Right lung (tissue), 5 donors: ENCODE measurements around the gene ANAPC7. TPM values are rescaled to one million over a fixed set of nuclear protein-coding genes. Genes with fewer than 3 reads are reported as not detected.
"Not testable (repeated sequence)": the region's sequence is repeated elsewhere in the genome, so short reads cannot be mapped to it uniquely, and the experiment has no call there.

ENCODE experiments used
- DNase-seq, 2 donors: peaks; one replicate each; pipeline ENCODE4 v3.0.0-alpha.2; 2013
- polyA plus RNA-seq, 5 donors: library from polyadenylated mRNA; unstranded; fragments of 120-200 nt; gene quantifications; one replicate each; pipeline versions ENCODE4 v1.2.1 to v1.2.3, GENCODE V29; 2013; ENCODE audit warnings: inconsistent platforms in 1 of 5, low replicate concordance in 1 of 5; ENCODE audit not compliant: insufficient read length in 5 of 5, insufficient read depth in 1 of 5

Gene ANAPC7
- polyA plus RNA-seq, 5 donors, result 72.8 to 98.7 (median 86.4) TPM

- DNase-seq, result no peak
Measured at GRCh38 chr12:110349514-110350151, 53.9 kb downstream of the ANAPC7 start.

- DNase-seq, result no peak
Measured at GRCh38 chr12:110349096-110349495, 54.4 kb downstream of the ANAPC7 start.

DNA sequence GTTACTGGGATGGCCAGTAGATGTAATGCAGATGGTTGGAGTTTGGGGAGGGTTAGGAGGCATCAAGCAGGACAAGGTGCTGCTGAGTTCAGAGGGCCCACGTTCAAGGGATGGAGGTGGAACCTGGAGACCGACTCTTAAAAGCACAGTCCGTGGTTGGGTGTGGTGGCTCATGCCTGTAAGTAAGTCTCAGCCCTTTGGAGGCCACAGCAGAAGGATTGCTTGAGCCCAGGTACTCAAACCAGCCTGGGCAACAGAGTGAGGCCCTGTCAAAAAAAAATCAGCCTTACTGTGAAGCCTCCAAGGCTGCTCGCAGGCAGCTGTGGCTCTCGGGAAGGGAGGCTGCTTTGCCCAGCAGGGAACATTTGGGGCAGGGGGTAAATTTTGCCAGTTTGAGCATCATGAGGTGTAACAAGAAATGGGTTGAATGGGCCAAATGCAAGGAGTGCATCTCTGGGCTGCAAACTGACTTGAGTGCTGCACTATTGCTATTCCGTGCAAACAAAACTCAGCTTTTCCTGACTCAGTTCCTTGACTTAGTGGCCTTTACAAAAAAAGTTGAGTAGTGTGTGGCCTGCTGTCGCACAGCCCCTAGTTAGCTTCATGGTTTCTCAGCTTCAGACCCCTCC is 55.0 kb downstream of the ANAPC7 start:
- DNase-seq, result no peak

DNA sequence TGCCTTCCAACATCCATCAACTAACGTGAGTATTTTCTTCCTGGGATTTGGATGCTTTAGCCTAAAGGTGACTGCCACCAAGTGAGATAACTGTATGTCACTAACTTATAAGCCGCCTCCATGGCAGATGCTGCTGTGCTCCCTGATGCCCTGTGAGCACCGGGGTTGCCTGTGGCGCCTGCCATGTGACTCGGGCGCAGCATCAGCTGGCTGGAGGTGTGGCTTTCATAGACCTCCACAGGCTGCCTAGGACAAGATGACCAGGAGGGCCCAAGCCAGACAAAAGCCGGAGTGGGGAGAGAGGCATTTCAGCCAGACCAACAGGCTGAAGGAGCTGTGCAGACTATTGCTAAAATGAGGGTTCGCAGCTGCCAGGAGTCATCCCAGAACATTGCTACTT is 55.7 kb downstream of the ANAPC7 start:
- DNase-seq, result no peak

- no peak for DNase-seq
Measured at GRCh38 chr12:110345963-110346362, 57.5 kb downstream of the ANAPC7 start.

DNA sequence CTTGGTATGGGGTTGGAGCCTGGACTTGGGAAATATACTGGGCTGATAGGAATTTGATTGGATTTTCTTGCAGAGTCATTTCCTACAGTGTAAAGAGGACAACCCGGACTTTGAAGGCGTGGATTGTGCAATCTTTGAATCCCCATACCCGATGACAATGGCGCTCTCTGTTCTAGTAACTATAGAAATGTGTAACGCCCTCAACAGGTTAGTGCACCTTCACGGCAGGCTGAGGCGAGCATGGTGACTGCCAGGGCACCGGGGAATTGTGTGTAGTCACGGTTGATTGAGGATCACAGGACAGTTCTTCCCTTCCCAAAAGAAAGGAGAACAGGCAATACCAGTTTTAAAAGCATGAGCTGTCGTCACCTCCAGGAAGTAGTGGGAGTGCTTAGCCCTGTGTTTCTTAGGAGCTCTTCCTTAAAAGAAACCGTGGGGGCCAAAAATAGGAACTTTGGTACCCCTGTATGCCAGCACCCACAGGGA is 58.3 kb downstream of the ANAPC7 start:
- no peak for DNase-seq

DNA sequence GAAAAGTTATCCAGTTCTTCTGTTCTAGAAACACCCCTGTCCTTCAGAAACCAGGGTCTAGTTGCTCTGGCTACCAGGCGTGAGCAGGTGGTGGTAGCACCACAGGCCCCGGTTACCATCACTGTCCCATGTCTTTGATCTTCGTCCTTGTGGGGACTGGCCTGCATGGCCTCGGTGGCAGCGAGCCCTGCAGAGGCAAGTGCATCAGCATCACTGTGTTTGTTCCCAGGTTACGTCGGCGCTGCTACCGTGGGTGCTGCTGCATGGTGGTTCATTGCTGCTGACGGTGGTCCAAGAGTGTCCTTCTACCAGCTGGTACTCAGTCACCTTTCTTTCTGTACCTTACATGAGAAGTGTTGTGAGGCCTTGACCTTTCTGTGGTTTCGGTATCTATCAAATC is 58.9 kb downstream of the ANAPC7 start:
- DNase-seq, result no peak

DNA sequence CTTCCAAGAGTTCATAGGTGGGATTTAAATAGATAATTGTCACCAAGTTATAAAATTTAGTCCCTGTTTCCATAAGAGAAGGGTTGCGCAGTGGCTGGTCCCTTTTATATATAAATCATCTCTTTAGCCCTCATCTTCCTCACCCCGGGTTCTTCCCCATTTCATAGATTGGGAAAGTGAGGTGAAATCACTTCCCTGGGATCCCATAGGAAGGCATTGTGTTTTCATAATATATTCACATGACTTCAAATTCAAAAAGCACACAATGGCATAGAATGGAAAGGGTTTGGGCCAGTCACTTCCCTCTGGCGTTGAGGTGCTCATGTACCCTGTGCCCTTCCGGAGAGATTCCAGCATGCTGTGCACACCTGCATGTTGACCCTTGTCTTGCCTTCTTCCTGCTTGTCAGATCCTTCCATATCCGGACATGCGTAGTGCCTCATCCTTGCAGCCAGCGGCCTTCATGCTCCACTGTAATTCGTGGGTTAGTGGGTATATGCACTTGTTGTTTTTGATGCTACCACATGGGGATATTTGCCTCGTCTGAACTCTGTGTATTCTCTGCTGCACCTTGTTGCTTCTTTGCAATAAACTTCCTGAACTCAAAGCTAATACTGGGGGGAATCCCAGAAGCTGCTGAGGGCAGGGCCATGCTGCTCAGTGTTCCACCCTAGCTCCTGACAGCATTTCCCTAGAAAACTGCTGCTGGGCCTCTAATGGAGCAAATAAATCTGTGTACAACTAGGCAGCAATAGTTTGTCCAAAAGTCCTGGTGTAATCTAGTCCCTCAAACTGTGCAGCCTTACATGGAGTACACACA is 59.6 kb downstream of the ANAPC7 start:
- no peak for DNase-seq

GRCh38 chr12:110343114-110343513 is 60.4 kb downstream of the ANAPC7 start:
- DNase-seq, result no peak

GRCh38 chr12:110342157-110342556 is 61.4 kb downstream of the ANAPC7 start:
- no peak for DNase-seq

DNA sequence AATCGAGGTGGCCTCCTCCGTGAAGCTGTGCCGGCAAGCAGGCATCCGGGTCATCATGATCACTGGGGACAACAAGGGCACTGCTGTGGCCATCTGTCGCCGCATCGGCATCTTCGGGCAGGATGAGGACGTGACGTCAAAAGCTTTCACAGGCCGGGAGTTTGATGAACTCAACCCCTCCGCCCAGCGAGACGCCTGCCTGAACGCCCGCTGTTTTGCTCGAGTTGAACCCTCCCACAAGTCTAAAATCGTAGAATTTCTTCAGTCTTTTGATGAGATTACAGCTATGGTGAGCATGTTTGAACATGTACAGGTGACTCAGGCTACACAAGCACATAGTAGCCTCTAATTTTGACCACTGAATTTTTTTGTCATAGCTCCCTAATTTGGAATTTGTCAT is 62.8 kb downstream of the ANAPC7 start:
- DNase-seq, result no peak

DNA sequence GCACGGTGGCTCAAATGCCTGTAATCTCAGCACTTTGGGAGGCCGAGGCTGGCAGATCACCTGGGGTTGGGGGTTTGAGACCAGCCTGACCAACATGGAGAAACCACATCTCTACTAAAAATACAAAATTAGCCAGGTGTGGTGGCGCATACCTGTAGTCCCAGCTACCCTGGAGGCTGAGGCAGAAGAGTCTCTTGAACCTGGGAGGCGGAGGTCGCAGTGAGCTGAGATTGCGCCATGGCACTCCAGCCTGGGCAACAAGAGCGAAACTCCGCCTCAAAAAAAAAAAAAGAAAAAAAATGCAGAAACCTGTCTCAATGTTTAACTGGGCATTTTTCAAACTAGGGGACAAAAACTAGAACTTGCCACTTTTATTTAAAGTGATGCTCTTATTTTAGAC is 63.2 kb downstream of the ANAPC7 start:
- not testable (repeated sequence) for DNase-seq

DNA sequence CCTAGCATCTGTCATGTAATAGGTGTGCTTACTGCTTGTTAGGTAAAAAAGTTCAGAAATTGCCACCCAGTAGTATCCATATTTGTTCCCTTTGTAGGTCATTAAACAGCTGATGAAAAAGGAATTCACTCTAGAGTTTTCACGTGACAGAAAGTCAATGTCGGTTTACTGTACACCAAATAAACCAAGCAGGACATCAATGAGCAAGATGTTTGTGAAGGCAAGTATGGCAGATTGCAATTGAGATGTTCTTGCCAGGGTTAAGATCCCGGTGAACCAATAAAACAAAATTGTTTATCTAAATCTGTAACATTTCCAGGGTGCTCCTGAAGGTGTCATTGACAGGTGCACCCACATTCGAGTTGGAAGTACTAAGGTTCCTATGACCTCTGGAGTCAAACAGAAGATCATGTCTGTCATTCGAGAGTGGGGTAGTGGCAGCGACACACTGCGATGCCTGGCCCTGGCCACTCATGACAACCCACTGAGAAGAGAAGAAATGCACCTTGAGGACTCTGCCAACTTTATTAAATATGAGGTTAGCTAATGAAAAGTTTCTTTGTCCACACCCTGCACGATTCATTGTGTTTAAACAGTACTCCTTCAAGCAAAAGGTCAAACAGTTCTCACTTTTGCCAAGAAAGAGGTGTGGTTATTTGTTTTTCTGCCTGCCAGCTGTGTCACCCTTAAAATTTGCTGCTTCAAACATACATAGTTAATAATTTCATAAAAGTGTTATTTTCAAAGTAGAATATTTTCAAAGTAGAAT is 64.1 kb downstream of the ANAPC7 start:
- no peak for DNase-seq

- no peak for DNase-seq
Measured at GRCh38 chr12:110338754-110339153, 64.8 kb downstream of the ANAPC7 start.

- DNase-seq, result no peak
Measured at GRCh38 chr12:110337912-110338710, 65.4 kb downstream of the ANAPC7 start.

- no peak for DNase-seq
Measured at GRCh38 chr12:110335481-110336045, 67.9 kb downstream of the ANAPC7 start.

DNA sequence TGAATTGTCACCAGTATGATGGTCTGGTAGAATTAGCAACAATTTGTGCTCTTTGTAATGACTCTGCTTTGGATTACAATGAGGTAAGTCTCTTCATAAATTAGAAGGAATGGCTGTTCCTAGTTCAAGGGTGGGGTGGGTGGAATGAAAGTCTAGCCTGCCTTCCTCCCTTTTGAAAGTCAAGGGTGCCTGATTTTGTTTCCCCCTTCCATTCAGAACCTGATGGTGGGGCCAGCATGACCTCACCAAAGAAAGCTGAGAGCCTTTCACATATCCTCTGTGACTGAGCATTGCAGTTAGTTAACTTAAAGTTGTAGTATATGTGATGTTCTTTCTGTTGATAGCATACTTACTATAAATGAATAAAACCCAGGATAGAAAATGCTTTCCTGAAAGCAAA is 70.3 kb downstream of the ANAPC7 start:
- DNase-seq, result no peak

DNA sequence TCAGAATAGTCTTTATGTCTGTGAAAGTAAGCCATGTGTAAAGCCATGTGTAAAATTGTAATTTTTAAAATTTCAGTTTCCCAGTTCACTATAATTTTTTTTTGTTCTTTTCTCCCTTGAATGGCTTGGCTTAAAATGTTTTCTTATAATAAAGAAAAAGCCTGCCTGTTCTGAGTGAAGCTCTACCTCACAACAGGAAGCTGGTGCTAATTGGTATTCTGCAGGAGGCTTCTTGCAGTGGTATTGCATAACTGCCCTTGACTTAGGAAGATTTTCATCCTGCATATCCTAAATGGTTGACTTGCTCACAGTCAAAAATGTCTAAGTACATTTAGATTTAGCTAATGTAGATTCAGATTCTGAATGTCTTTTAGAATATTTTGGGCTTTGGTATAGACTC is 73.0 kb downstream of the ANAPC7 start:
- no peak for DNase-seq

- no peak for DNase-seq
Measured at GRCh38 chr12:110330124-110330523, 73.4 kb downstream of the ANAPC7 start.

DNA sequence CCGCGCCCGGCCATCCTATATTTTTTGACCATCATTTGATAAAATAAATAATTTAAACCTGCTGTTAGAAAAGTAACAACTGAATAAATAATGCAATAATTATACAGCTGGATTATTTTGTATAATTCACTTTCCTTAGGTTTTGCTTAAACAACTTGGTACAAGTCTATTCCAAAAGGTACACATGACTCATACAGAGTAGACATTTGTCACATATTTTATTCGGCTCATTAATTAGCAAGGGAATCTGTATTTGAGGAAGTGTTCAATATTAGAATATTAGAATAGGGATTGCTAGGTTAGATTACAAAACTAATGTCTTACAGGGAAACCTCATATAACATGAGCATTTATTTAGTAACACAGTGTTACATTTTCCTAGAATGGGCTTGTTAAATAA is 73.8 kb downstream of the ANAPC7 start:
- DNase-seq, result no peak
